Effector memory CD4-positive, alpha-beta T cell (primary cell): ENCODE measurements around the gene CD2AP.

Experiments
- DNase-seq, 3 donors: peaks; one replicate each; pipeline ENCODE4 v3.0.0-alpha.2; 2020
- H3K27ac ChIP-seq: 2 replicates; pipeline ENCODE4 v1.7.0; 2013; ENCODE audit warnings: mild to moderate bottlenecking, low read length, moderate library complexity; ENCODE audit not compliant: insufficient read depth, poor library complexity, severe bottlenecking
- H3K27me3 ChIP-seq: replicated peaks from 2 replicates; pipeline ENCODE4 v1.7.0; 2013; ENCODE audit warnings: mild to moderate bottlenecking, low read length; ENCODE audit not compliant: insufficient read depth, control insufficient read depth, poor library complexity, severe bottlenecking
- H3K36me3 ChIP-seq: 2 replicates; pipeline ENCODE4 v1.7.0; 2013; ENCODE audit warnings: mild to moderate bottlenecking, low read length, moderate library complexity; ENCODE audit not compliant: control insufficient read depth, insufficient read depth
- H3K4me1 ChIP-seq: 2 replicates; pipeline ENCODE4 v1.7.0; 2013; ENCODE audit warnings: low read length, mild to moderate bottlenecking; ENCODE audit not compliant: control insufficient read depth, insufficient read depth, poor library complexity, severe bottlenecking
- H3K4me3 ChIP-seq: 2 replicates; pipeline ENCODE4 v1.7.0; 2013; ENCODE audit warnings: low read length, low read depth, mild to moderate bottlenecking; ENCODE audit not compliant: insufficient read depth, poor library complexity, severe bottlenecking
- H3K9me3 ChIP-seq: 2 replicates; pipeline ENCODE4 v1.7.0; 2013; ENCODE audit warnings: mild to moderate bottlenecking, low read length, moderate library complexity; ENCODE audit not compliant: control insufficient read depth
- total RNA-seq, 3 donors: gene quantifications; one replicate each; lab custom pipeline; 2026; lab: John Stamatoyannopoulos, UW

The CD2AP gene
- total RNA-seq, result 70.3 to 87.0 (median 79.5) reads per million in 3 donors

GRCh38 chr6:47477497-47478232, at the start of gene CD2AP:
TSS of gene CD2AP (plus strand) at chr6:47477789. CDS start at chr6:47478245, 456 bp downstream.
- Histone ChIP-seq H3K9me3 (no peaks in the 10 kb centered on the region), H3K4me1 (peaks cover 5% of the 10 kb centered on the region), H3K4me3 (peak within 1 kb of the TSS; percentile 87), H3K27ac (peak within 1 kb of the TSS; percentile 94), H3K36me3 (no peaks in the 10 kb centered on the region), H3K27me3 (no peaks in the 10 kb centered on the region)
- DNase-seq, result peak; percentile 89 to 92 (median 92)

GRCh38 chr6:47428288-47428687, 49.3 kb upstream of the CD2AP start:
- no peaks in the 10 kb centered on the region for H3K36me3 ChIP-seq
- no peak for DNase-seq
- no peak overlapping the region for H3K4me3 ChIP-seq
- no peaks in the 10 kb centered on the region for H3K9me3 ChIP-seq
- no peaks in the 10 kb centered on the region for H3K4me1 ChIP-seq
- H3K27ac ChIP-seq, result no peak overlapping the region
- H3K27me3 ChIP-seq, result no peaks in the 10 kb centered on the region

- H3K9me3 ChIP-seq, result no peaks in the 10 kb centered on the region
- no peaks in the 10 kb centered on the region for H3K27me3 ChIP-seq
- no peak for DNase-seq
- no peak overlapping the region for H3K27ac ChIP-seq
- H3K36me3 ChIP-seq, result no peaks in the 10 kb centered on the region
- H3K4me1 ChIP-seq, result no peaks in the 10 kb centered on the region
- no peak overlapping the region for H3K4me3 ChIP-seq
These were observed 48.6 kb upstream of the CD2AP start for GRCh38 chr6:47428746-47429664.

GRCh38 chr6:47434372-47435253, 43.0 kb upstream of the CD2AP start:
- H3K9me3 ChIP-seq, result no peaks in the 10 kb centered on the region
- H3K4me3 ChIP-seq, result no peak overlapping the region
- no peak overlapping the region for H3K27ac ChIP-seq
- H3K36me3 ChIP-seq, result no peaks in the 10 kb centered on the region
- no peak for DNase-seq
- H3K4me1 ChIP-seq, result no peaks in the 10 kb centered on the region
- H3K27me3 ChIP-seq, result no peaks in the 10 kb centered on the region

- no peaks in the 10 kb centered on the region for H3K27me3 ChIP-seq
- no peak for DNase-seq
- H3K27ac ChIP-seq, result no peak overlapping the region
- no peak overlapping the region for H3K4me3 ChIP-seq
- H3K4me1 ChIP-seq, result no peaks in the 10 kb centered on the region
- no peaks in the 10 kb centered on the region for H3K36me3 ChIP-seq
- no peaks in the 10 kb centered on the region for H3K9me3 ChIP-seq
These were observed 42.4 kb upstream of the CD2AP start for GRCh38 chr6:47435254-47435612.

- Histone ChIP-seq H3K4me3 (no peak overlapping the region), H3K9me3 (no peaks in the 10 kb centered on the region), H3K27me3 (no peaks in the 10 kb centered on the region), H3K27ac (no peak overlapping the region), H3K4me1 (no peaks in the 10 kb centered on the region), H3K36me3 (no peaks in the 10 kb centered on the region)
- no peak for DNase-seq
These were observed 40.0 kb upstream of the CD2AP start for GRCh38 chr6:47437592-47437991.

GRCh38 chr6:47438481-47439347, 38.9 kb upstream of the CD2AP start:
- no peak for DNase-seq

GRCh38 chr6:47439348-47439668, 38.3 kb upstream of the CD2AP start:
- no peaks in the 10 kb centered on the region for H3K9me3 ChIP-seq
- no peaks in the 10 kb centered on the region for H3K27me3 ChIP-seq
- H3K36me3 ChIP-seq, result no peaks in the 10 kb centered on the region
- no peak overlapping the region for H3K4me3 ChIP-seq
- H3K27ac ChIP-seq, result no peak overlapping the region
- DNase-seq, result no peak
- no peaks in the 10 kb centered on the region for H3K4me1 ChIP-seq

More at GRCh38 chr6:47438481-47439347, 38.9 kb upstream of the CD2AP start:
- no peak overlapping the region for H3K4me3 ChIP-seq
- no peaks in the 10 kb centered on the region for H3K9me3 ChIP-seq
- H3K27ac ChIP-seq, result no peak overlapping the region
- no peaks in the 10 kb centered on the region for H3K36me3 ChIP-seq
- H3K27me3 ChIP-seq, result no peaks in the 10 kb centered on the region
- H3K4me1 ChIP-seq, result no peaks in the 10 kb centered on the region

- no peak for DNase-seq
- Histone ChIP-seq H3K36me3 (no peaks in the 10 kb centered on the region), H3K9me3 (no peaks in the 10 kb centered on the region), H3K4me1 (no peaks in the 10 kb centered on the region), H3K27me3 (no peaks in the 10 kb centered on the region), H3K27ac (no peak overlapping the region), H3K4me3 (no peak overlapping the region)
These were observed 36.9 kb upstream of the CD2AP start for GRCh38 chr6:47440719-47441118.
